GM12874 (cell line): ENCODE data around the gene SLC2A11.

Source experiments
- CTCF ChIP-seq: IDR thresholded peaks from 2 replicates; pipeline ENCODE4 v1.5.1; 2011; ENCODE audit warnings: low read depth, mild to moderate bottlenecking, control low read depth, low read length, moderate library complexity; ENCODE audit not compliant: insufficient read depth

Gene SLC2A11

DNA sequence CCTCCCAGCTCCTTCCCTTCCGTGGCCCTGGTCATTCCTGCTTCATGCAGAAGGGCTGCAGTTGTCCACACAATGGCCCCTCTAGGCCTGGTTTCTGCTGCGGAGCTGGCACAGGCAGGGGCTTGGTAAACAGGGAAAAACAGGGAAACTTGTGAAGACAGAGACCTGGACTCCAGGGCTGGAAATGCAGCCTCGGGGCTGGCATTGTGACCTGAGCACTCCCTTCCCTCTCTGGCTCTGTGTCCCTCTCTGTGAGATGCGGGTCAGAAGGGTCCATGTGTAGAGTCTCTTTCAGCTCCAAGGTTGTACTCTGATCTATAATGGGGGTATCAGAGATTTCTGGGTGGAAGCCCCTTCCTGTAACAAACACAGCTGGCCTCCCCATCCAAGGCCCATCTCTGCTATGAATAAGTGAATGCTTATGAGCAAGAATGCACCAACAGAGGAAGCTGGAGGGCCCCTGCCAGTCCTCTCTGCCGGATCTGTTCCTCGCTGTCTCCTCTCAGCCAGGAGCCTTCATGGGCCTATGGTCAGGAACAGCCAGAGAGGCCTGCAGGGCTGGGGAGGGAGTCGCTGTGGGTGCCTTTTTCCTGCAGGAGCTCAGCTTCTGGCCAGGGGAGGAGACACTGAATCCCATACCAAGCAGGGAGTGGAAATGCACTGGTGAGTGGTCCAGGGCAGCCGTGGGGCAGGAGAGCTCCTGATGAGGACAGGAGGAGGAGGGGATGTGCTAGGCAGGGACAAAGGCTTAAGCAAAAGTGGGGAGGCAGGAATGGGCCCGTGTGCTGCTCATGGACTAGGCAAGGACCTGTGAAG, 12.2 kb upstream of the SLC2A11 start:
- no peak for TF ChIP-seq CTCF

DNA sequence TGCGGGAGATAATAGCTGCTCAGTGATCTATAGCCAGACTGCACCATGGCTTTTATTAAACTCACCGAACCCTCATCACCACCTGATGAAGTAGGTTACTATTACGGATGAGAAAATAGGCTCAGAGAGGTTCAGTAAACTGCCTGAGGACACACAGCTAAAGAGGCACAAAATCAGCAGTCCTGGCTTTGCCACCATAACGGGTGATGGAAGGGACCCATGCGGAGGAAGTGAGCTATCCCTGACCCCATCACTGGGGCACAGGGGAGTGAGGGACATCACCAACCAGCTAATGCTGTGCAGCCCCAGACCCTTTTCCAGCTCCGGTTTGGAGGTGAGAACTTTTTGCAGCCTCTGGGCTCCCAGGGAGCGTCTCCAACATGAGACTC, 11.6 kb upstream of the SLC2A11 start:
- no peak for TF ChIP-seq CTCF

DNA sequence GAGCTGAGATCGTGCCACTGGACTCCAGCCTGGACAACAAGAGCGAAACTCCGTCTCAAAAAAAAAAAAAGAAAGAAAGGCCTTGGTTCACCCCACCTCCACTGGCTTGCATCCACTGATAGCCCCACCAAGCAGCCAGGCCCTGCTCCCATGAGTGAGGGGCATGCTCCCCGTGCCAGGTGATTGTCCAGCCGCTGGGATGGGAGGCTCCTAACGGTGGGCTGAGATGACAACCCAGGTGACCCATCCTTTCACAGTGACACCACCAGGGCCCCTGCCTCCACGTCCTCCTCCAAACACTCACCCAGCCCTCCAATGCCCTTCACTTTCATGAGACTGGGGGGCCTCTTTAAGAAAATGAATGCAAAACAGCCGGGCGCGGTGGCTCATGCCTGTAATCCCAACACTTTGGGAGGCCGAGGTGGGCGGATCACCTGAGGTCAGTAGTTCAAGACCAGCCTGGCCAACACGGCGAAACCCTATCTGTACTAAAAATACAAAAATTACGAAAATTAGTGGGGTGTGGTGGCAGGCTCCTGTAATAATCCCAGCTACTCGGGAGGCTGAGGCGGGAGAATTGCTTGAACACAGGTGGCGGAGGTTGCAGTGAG, 10.3 kb upstream of the SLC2A11 start:
- TF ChIP-seq CTCF, result no peak

DNA sequence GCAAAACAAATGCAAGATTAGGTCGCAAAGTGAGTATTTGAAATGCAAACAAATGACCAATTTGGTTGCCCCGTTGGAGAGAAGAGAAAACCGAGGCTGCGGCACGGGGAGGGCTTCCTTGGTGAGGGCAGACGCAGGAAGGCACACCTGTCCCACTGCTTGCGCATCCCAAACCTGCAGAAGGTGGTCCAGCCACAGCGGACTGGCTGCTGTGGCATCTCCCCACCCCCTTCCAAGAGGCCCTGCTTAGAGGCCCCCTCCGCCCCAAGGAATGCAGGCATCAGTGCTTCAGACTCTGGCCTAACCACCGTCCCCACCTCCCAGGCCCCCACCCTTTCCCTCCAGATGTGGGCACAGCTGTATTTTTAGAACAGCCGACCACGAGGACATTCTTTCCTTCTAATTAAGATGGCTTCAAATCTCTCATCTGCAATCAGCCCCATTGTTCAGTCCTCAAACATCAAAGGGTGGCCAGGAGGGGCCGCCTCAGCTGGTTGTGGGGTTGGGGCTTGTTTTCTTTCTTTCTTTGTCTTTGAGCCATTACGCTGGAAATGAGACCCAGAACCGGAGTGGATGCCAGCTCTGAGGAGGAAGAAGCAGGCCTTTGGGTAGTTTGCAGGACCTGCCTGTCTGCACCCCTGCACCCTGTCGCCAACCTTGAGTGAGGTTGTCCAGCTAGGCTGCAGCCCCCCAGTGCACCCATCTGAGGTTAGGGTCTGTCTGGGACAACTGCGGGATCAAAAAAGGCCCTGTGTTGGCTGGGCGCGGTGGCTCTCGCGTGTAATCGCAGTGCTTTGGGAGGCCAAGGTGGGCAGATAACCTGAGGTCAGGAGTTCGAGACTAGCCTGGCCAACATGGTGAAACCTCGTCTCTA, 9.4 kb upstream of the SLC2A11 start:
- TF ChIP-seq CTCF, result no peak

- peak; percentile 98 for TF ChIP-seq CTCF
These were observed 8.4 kb upstream of the SLC2A11 start for GRCh38 chr22:23849009-23850006.

DNA sequence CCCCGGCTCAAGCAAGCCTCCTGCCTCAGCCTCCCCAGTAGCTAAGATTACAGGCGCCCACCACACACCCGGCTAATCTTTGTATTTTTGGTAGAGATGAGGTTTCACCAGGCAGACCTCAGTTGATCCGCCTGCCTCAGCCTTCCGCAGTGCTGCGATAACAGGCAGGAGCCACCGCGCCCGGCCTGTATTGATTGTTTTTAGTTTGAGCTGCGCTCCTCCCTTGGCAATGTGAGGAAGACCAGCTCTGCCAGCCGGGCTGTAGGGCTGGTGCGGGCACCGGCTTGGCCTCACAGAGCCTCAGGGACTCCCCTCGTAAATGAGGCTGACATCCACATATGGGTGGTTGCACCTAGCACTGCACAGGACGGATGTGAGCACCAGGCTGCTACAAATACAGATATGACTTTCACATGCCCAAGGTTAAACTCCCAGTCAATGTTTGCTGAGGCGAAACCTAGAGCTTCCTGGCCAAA, 7.5 kb upstream of the SLC2A11 start:
- no peak for TF ChIP-seq CTCF
